HG02884 (cell line): ENCODE results near the gene ZNF283.
"Not testable (repeated sequence)": the region's sequence is repeated elsewhere in the genome, so short reads cannot be mapped to it uniquely, and the experiment has no call there.

Source experiments
- ATAC-seq: cut with Tn5 transposase; IDR thresholded peaks from one replicate; pipeline ENCODE4 v1.9.1; 2021; ENCODE audit warnings: mild to moderate bottlenecking, moderate library complexity; ENCODE audit not compliant: unreplicated experiment

ZNF283 gene

GRCh38 chr19:43799502-43800142 lies 27.5 kb upstream of the ZNF283 start:
- no peak for ATAC-seq

- no peak for ATAC-seq
Observed at GRCh38 chr19:43802216-43802951, 24.7 kb upstream of the ZNF283 start, which contains the start of gene LYPD5. TSS of gene LYPD5 (minus strand) at chr19:43802447. CDS start at chr19:43802380, 67 bp downstream.

GRCh38 chr19:43804432-43804831 lies 22.7 kb upstream of the ZNF283 start:
- ATAC-seq = no peak

GRCh38 chr19:43806401-43806800 lies 20.7 kb upstream of the ZNF283 start:
- not testable (repeated sequence) for ATAC-seq

GRCh38 chr19:43806848-43807247 lies 20.3 kb upstream of the ZNF283 start:
- ATAC-seq = no peak

- no peak for ATAC-seq
Observed at GRCh38 chr19:43807651-43808050, 19.5 kb upstream of the ZNF283 start.

- ATAC-seq = no peak
Observed at GRCh38 chr19:43809762-43810696, 17.1 kb upstream of the ZNF283 start.

- ATAC-seq = no peak
Observed at GRCh38 chr19:43811837-43812236, 15.3 kb upstream of the ZNF283 start.

GRCh38 chr19:43812259-43812658 lies 14.9 kb upstream of the ZNF283 start:
- no peak for ATAC-seq

GRCh38 chr19:43812688-43813087 lies 14.4 kb upstream of the ZNF283 start:
- no peak for ATAC-seq

- no peak for ATAC-seq
Observed at GRCh38 chr19:43814663-43815352, 12.3 kb upstream of the ZNF283 start.

- not testable (repeated sequence) for ATAC-seq
Observed at GRCh38 chr19:43817454-43817853, 9.7 kb upstream of the ZNF283 start.

- no peak for ATAC-seq
Observed at GRCh38 chr19:43818500-43818899, 8.6 kb upstream of the ZNF283 start.

- ATAC-seq = no peak
Observed at GRCh38 chr19:43820098-43820883, 6.8 kb upstream of the ZNF283 start.

- no peak for ATAC-seq
Observed at GRCh38 chr19:43820884-43821215, 6.3 kb upstream of the ZNF283 start.

- ATAC-seq = not testable (repeated sequence)
Observed at GRCh38 chr19:43823856-43824255, 3.3 kb upstream of the ZNF283 start.

GRCh38 chr19:43824572-43824971 lies 2.5 kb upstream of the ZNF283 start:
- ATAC-seq = not testable (repeated sequence)

- no peak for ATAC-seq
Observed at GRCh38 chr19:43839139-43839538, 12.0 kb downstream of the ZNF283 start.

GRCh38 chr19:43842007-43842406 lies 14.9 kb downstream of the ZNF283 start:
- no peak for ATAC-seq

GRCh38 chr19:43847246-43847645 lies 20.1 kb downstream of the ZNF283 start:
- no peak for ATAC-seq
